Fibroblast of lung (primary cell): ENCODE measurements around the gene GABRD. TPM values are rescaled to one million over a fixed set of nuclear protein-coding genes. Genes with fewer than 3 reads are reported as not detected.

Experiments used
- DNase-seq, 2 donors: peaks; one replicate each; pipeline versions ENCODE4 v3.0.0 to v3.0.0-alpha.2; 2010; ENCODE audit warnings: low read depth in 2 of 2
- H2AFZ ChIP-seq: 2 replicates; pipeline ENCODE4 v1.5.1; 2012; ENCODE audit warnings: low read length, control low read depth, inconsistent platforms
- H3K27ac ChIP-seq: 2 replicates; pipeline ENCODE4 v1.5.1; 2011; ENCODE audit warnings: low read length, control low read depth; ENCODE audit not compliant: insufficient read depth
- H3K27me3 ChIP-seq: 2 replicates; pipeline ENCODE4 v1.5.1; 2011; ENCODE audit warnings: mild to moderate bottlenecking, low read length; ENCODE audit not compliant: control insufficient read depth, insufficient read depth
- H3K36me3 ChIP-seq: 2 replicates; pipeline ENCODE4 v1.5.1; 2011; ENCODE audit warnings: low read length; ENCODE audit not compliant: control insufficient read depth, insufficient read depth
- H3K4me1 ChIP-seq: 2 replicates; pipeline ENCODE4 v1.5.1; 2011; ENCODE audit warnings: low read length; ENCODE audit not compliant: control insufficient read depth, insufficient read depth; ENCODE audit errors: extremely low read depth
- H3K4me2 ChIP-seq: 2 replicates; pipeline ENCODE4 v1.5.1; 2011; ENCODE audit warnings: low read length, control low read depth; ENCODE audit not compliant: insufficient read depth; ENCODE audit errors: extremely low read depth
- H3K4me3 ChIP-seq, 4 experiments: fragments of 200-600 bp in 1 of 4; sonication (generic) in 1 of 4; replicated peaks in 1 of 4; 2 replicates each; pipeline ENCODE4 v1.5.1; 2011 to 2016; ENCODE audit warnings: low read length in 4 of 4, low read depth in 3 of 4, mild to moderate bottlenecking in 3 of 4, control low read depth in 2 of 4, inconsistent platforms in 1 of 4, mixed read lengths in 1 of 4; ENCODE audit not compliant: insufficient read depth in 1 of 4; ENCODE audit errors: control extremely low read depth in 1 of 4
- H3K79me2 ChIP-seq: 2 replicates; pipeline ENCODE4 v1.5.1; 2012; ENCODE audit warnings: mild to moderate bottlenecking, low read length, inconsistent platforms; ENCODE audit not compliant: control insufficient read depth, insufficient read depth
- H3K9ac ChIP-seq: 2 replicates; pipeline ENCODE4 v1.5.1; 2011; ENCODE audit warnings: mild to moderate bottlenecking, low read length, control low read depth; ENCODE audit not compliant: insufficient read depth
- H3K9me3 ChIP-seq: 2 replicates; pipeline ENCODE4 v1.5.1; 2012; ENCODE audit warnings: low read depth, low read length; ENCODE audit not compliant: control insufficient read depth, insufficient read depth
- H4K20me1 ChIP-seq: 2 replicates; pipeline ENCODE4 v1.5.1; 2011; ENCODE audit warnings: low read length; ENCODE audit not compliant: control insufficient read depth, insufficient read depth; ENCODE audit errors: extremely low read depth
- EZH2 ChIP-seq: IDR thresholded peaks from 2 replicates; pipeline ENCODE4 v1.5.1; 2012; ENCODE audit warnings: low read length, control low read depth, mild to moderate bottlenecking; ENCODE audit errors: missing control alignments
- polyA plus RNA-seq, 2 donors: library from polyadenylated mRNA; depleted of rRNA in 1 of 2; stranded (reverse) in 1 of 2; unstranded in 1 of 2; fragments of >200 nt; gene quantifications; 2 replicates each; pipeline ENCODE4 v1.2.1, GENCODE V29; 2011 to 2012; ENCODE audit warnings: missing spikeins in 1 of 2
- total RNA-seq: library from RNA; depleted of rRNA; stranded (reverse); fragments of >200 nt; gene quantifications from 2 replicates; pipeline ENCODE4 v1.2.1, GENCODE V29; 2014
- TF ChIP-seq, protein P1 (sequence below), 2 donors: IDR thresholded peaks in 1 of 2; conservative IDR thresholded peaks in 1 of 2; 1 replicate in 1 of 2; 2 replicates in 1 of 2; pipeline ENCODE4 v1.5.1; 2011 to 2012; ENCODE audit warnings: low read length in 2 of 2, control low read depth in 1 of 2, inconsistent platforms in 1 of 2, low read depth in 1 of 2, mild to moderate bottlenecking in 1 of 2

GABRD gene
- total and polyA plus RNA-seq, 2 donors (not counting 1 experiment from before 2014, with no cell fraction given), result not detected

- Histone ChIP-seq H3K4me1 (no peaks in the 10 kb centered on the region), H3K4me2 (no peak overlapping the region), H3K79me2 (no peaks in the 10 kb centered on the region), H3K4me3 (no peak overlapping the region), H3K27ac (no peak overlapping the region), H3K9ac (no peak overlapping the region), H2AFZ (no peak overlapping the region), H3K9me3 (no peaks in the 10 kb centered on the region), H4K20me1 (no peaks in the 10 kb centered on the region), H3K36me3 (no peaks in the 10 kb centered on the region), H3K27me3 (peaks cover 16% of the 10 kb centered on the region)
- no peak for DNase-seq
- no peak for TF ChIP-seq EZH2
- TF ChIP-seq, protein P1, sequence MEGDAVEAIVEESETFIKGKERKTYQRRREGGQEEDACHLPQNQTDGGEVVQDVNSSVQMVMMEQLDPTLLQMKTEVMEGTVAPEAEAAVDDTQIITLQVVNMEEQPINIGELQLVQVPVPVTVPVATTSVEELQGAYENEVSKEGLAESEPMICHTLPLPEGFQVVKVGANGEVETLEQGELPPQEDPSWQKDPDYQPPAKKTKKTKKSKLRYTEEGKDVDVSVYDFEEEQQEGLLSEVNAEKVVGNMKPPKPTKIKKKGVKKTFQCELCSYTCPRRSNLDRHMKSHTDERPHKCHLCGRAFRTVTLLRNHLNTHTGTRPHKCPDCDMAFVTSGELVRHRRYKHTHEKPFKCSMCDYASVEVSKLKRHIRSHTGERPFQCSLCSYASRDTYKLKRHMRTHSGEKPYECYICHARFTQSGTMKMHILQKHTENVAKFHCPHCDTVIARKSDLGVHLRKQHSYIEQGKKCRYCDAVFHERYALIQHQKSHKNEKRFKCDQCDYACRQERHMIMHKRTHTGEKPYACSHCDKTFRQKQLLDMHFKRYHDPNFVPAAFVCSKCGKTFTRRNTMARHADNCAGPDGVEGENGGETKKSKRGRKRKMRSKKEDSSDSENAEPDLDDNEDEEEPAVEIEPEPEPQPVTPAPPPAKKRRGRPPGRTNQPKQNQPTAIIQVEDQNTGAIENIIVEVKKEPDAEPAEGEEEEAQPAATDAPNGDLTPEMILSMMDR (conservative IDR thresholded peaks at IDR 0.05 in 1 of 2, IDR thresholded peaks at IDR 0.05 in 1 of 2; ENCODE audit: low read depth in 1 of 2, low read length in 2 of 2), result no peak
Measured at GRCh38 chr1:2000432-2000831, 18.7 kb upstream of the GABRD start.

DNA sequence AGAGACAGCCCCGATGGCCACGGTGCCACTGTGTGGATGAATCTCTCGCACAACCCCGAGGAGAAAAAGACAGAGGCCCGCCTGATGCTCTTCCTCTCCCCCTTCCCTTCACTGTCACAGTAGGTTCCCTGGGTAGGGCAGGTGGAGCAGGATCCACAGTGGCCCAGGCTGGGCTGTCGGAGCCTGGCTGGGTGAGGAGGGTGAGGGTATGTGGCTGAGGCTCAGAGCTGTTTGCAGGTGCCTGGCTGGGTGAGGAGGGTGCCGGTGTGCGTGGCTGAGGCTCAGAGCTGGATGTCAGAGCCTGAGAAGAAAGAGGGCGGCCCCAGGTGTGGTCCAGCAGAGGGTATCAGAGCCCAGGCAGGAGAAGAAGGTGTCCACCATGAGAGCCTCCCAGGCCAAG, 18.3 kb upstream of the GABRD start:
- TF ChIP-seq EZH2, result no peak
- TF ChIP-seq, protein P1 (conservative IDR thresholded peaks at IDR 0.05 in 1 of 2, IDR thresholded peaks at IDR 0.05 in 1 of 2; ENCODE audit: low read depth in 1 of 2, low read length in 2 of 2), result no peak
- H3K36me3 ChIP-seq, result no peaks in the 10 kb centered on the region
- H4K20me1 ChIP-seq, result no peaks in the 10 kb centered on the region
- peaks cover 16% of the 10 kb centered on the region for H3K27me3 ChIP-seq
- no peaks in the 10 kb centered on the region for H3K9me3 ChIP-seq
- H3K4me2 ChIP-seq, result no peak overlapping the region
- no peaks in the 10 kb centered on the region for H3K79me2 ChIP-seq
- H3K4me1 ChIP-seq, result no peaks in the 10 kb centered on the region
- no peak overlapping the region for H3K27ac ChIP-seq
- H2AFZ ChIP-seq, result no peak overlapping the region
- DNase-seq, result no peak
- H3K4me3 ChIP-seq, result no peak overlapping the region
- H3K9ac ChIP-seq, result no peak overlapping the region

GRCh38 chr1:2001773-2002411, 17.3 kb upstream of the GABRD start:
- Histone ChIP-seq H3K27ac (no peak overlapping the region), H3K4me1 (no peaks in the 10 kb centered on the region), H3K36me3 (no peaks in the 10 kb centered on the region), H4K20me1 (no peaks in the 10 kb centered on the region), H2AFZ (no peak overlapping the region), H3K9ac (no peak overlapping the region), H3K9me3 (no peaks in the 10 kb centered on the region), H3K4me3 (no peak overlapping the region), H3K4me2 (no peak overlapping the region), H3K27me3 (peaks cover 16% of the 10 kb centered on the region), H3K79me2 (no peaks in the 10 kb centered on the region)
- peak in 1 of 2 donors; percentile 37 for DNase-seq
- TF ChIP-seq, protein P1 (conservative IDR thresholded peaks at IDR 0.05 in 1 of 2, IDR thresholded peaks at IDR 0.05 in 1 of 2; ENCODE audit: low read depth in 1 of 2, low read length in 2 of 2), result no peak
- no peak for TF ChIP-seq EZH2
